HepG2 (cell line): ENCODE data around the gene RTBDN. TPM values are rescaled to one million over a fixed set of nuclear protein-coding genes. Genes with fewer than 3 reads are reported as not detected.

ENCODE experiments used
- ATF1 ChIP-seq: IDR thresholded peaks from 2 replicates; pipeline ENCODE4 v1.6.1; 2016; ENCODE audit warnings: mild to moderate bottlenecking, control low read depth
- E2F2 ChIP-seq: sonication (generic); formaldehyde crosslinking; IDR thresholded peaks from 2 replicates; pipeline ENCODE4 v1.4.0; 2020; ENCODE audit warnings: missing genetic modification reagents, borderline replicate concordance
- HES4 ChIP-seq: sonication (generic); formaldehyde crosslinking; IDR thresholded peaks from 2 replicates; pipeline ENCODE4 v1.9.0; 2021; ENCODE audit warnings: mild to moderate bottlenecking, missing genetic modification reagents, borderline replicate concordance
- MAZ ChIP-seq, 2 experiments: sonication (generic) in 1 of 2; formaldehyde crosslinking in 1 of 2; IDR thresholded peaks; 2 replicates each; pipeline versions ENCODE4 v1.5.0 to v1.6.1; 2012 to 2020; ENCODE audit warnings: low read depth in 2 of 2, mild to moderate bottlenecking in 2 of 2, borderline replicate concordance in 1 of 2, improper control_type of control experiment in 1 of 2, low read length in 1 of 2, missing genetic modification reagents in 1 of 2, moderate library complexity in 1 of 2
- NFKBIZ ChIP-seq: IDR thresholded peaks from 2 replicates; pipeline ENCODE4 v1.6.1; 2018; ENCODE audit warnings: missing genetic modification reagents, missing compliant biosample characterization
- RXRA ChIP-seq: sonication (generic); formaldehyde crosslinking; IDR thresholded peaks from 2 replicates; pipeline ENCODE4 v1.5.1; 2020; ENCODE audit warnings: missing genetic modification reagents
- ZBTB7B ChIP-seq: sonication (generic); formaldehyde crosslinking; IDR thresholded peaks from 2 replicates; pipeline ENCODE4 v1.4.0; 2020; ENCODE audit warnings: missing genetic modification reagents
- ZNF326 ChIP-seq: sonication (generic); formaldehyde crosslinking; IDR thresholded peaks from 2 replicates; pipeline ENCODE4 v1.4.0; 2020; ENCODE audit warnings: missing genetic modification reagents, borderline replicate concordance
- ZNF569 ChIP-seq: sonication (generic); formaldehyde crosslinking; IDR thresholded peaks from 2 replicates; pipeline ENCODE4 v1.5.0; 2020; ENCODE audit warnings: mild to moderate bottlenecking, missing genetic modification reagents, moderate library complexity, borderline replicate concordance
- ZNF574 ChIP-seq: sonication (generic); formaldehyde crosslinking; IDR thresholded peaks from 2 replicates; pipeline ENCODE4 v1.4.0; 2020; ENCODE audit warnings: missing genetic modification reagents
- ZNF614 ChIP-seq: IDR thresholded peaks from 2 replicates; pipeline ENCODE4 v1.6.1; 2018; ENCODE audit warnings: missing biosample characterization, missing genetic modification reagents, inconsistent platforms, borderline replicate concordance
- ZSCAN20 ChIP-seq: sonication (generic); formaldehyde crosslinking; IDR thresholded peaks from 2 replicates; pipeline ENCODE4 v1.4.0; 2020; ENCODE audit warnings: missing genetic modification reagents, mild to moderate bottlenecking, borderline replicate concordance
- polyA plus RNA-seq, 8 experiments: library from polyadenylated mRNA; depleted of rRNA in 3 of 8; stranded (reverse) in 7 of 8; unstranded in 1 of 8; fragments of >200 nt; fragmentation: Illumina TruSeq in 4 of 8; extraction: Trizol in 4 of 8; gene quantifications; 2 replicates each; pipeline versions ENCODE4 v1.2.1 to v1.2.3, GENCODE V29; 2011 to 2016; ENCODE audit warnings: low read depth in 4 of 8, missing spikeins in 1 of 8, mixed read lengths in 1 of 8; ENCODE audit not compliant: insufficient read depth in 1 of 8
- total RNA-seq, 5 experiments: library from RNA; depleted of rRNA; stranded (reverse); fragments of >200 nt; fragmentation: Illumina TruSeq; extraction: Trizol; gene quantifications; 2 replicates each; pipeline ENCODE4 v1.2.3, GENCODE V29; 2016; ENCODE audit warnings: low read depth in 1 of 5
- TF ChIP-seq, protein P1 (sequence below): sonication (generic); formaldehyde crosslinking; IDR thresholded peaks from 2 replicates; pipeline ENCODE4 v1.5.0; 2020; ENCODE audit warnings: mild to moderate bottlenecking, missing genetic modification reagents
- TF ChIP-seq, protein P2 (sequence below): sonication (generic); formaldehyde crosslinking; IDR thresholded peaks from 2 replicates; pipeline ENCODE4 v1.4.0; 2020; ENCODE audit warnings: missing genetic modification reagents, borderline replicate concordance
- TF ChIP-seq, protein P3 (sequence below): sonication (generic); formaldehyde crosslinking; IDR thresholded peaks from 2 replicates; pipeline ENCODE4 v1.9.0; 2021; ENCODE audit warnings: missing genetic modification reagents, mild to moderate bottlenecking, borderline replicate concordance

The RTBDN gene
- total and polyA plus RNA-seq, 2 of the 13 experiments (the other 11 are each of a cell fraction or from before 2014, with no cell fraction given) = 0.27 to 0.48 TPM

DNA sequence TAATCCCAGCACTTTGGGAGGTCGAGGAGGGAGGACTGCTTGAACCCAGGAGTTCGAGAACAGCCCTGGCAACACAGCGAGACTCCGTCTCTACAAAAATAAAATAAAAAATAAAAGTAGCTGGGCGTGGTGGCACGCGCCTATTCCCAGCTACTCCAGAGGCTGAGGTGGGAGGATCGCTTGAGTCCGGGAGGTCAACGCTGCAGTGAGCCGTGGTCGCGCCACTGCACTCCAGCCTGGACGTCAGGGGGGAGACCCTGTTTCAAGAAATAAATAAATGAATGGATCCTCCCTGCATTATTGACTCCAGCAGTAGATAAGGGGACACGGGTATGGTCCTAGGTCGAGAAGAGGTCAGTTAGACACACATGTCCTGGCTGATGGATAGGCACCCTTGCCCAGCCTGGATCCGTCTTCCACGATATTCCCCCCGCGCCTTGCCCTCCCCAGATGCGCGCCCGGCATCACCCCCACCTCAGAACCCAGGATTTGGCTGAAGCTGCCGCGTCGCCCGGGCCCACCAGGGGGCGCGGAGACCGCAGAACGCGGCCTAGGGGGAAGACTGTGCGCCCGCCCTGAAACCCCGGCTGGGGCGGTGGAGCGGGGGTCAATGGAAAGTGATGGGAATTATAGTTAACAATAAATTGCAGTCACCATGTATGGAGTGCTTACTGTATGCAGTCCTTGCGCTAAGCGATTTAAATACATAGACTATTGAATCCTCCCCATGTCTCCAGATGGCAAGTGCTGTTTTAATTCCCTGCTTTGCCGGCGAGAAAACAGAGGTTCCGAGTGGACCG lies 57.0 kb downstream of the RTBDN start (continued):
- TF ChIP-seq ATF1 (CRISPR knock-in tag) (0 out of 2 replicates have a peak, but pooled peaks have one; percentile 23), ZNF569 (CRISPR knock-in tag) (0 out of 2 replicates have a peak, but pooled peaks have one; percentile 51), ZSCAN20 (CRISPR knock-in tag) (0 out of 2 replicates have a peak, but pooled peaks have one; percentile 51), ZNF574 (CRISPR knock-in tag) (peak; percentile 58), NFKBIZ (CRISPR knock-in tag) (no peak), E2F2 (no peak), RXRA (CRISPR knock-in tag) (0 out of 2 replicates have a peak, but pooled peaks have one; percentile 29), HES4 (0 out of 2 replicates have a peak, but pooled peaks have one; percentile 40), ZNF326 (CRISPR knock-in tag) (no peak), ZNF614 (no peak), MAZ (IDR thresholded peaks at IDR 0.05; ENCODE audit: borderline replicate concordance, low read depth, low read length) (peak; percentile 71; the same call in 1 of the 2 replicates), MAZ (CRISPR knock-in tag; IDR thresholded peaks at IDR 0.05; ENCODE audit: low read depth) (peak; percentile 72), ZBTB7B (CRISPR knock-in tag) (peak; percentile 59)
- TF ChIP-seq, protein P1, sequence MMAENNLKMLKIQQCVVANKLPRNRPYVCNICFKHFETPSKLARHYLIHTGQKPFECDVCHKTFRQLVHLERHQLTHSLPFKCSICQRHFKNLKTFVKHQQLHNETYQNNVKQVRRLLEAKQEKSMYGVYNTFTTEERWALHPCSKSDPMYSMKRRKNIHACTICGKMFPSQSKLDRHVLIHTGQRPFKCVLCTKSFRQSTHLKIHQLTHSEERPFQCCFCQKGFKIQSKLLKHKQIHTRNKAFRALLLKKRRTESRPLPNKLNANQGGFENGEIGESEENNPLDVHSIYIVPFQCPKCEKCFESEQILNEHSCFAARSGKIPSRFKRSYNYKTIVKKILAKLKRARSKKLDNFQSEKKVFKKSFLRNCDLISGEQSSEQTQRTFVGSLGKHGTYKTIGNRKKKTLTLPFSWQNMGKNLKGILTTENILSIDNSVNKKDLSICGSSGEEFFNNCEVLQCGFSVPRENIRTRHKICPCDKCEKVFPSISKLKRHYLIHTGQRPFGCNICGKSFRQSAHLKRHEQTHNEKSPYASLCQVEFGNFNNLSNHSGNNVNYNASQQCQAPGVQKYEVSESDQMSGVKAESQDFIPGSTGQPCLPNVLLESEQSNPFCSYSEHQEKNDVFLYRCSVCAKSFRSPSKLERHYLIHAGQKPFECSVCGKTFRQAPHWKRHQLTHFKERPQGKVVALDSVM = peak; percentile 29; the same call in 1 of the 2 replicates
- TF ChIP-seq, protein P2, sequence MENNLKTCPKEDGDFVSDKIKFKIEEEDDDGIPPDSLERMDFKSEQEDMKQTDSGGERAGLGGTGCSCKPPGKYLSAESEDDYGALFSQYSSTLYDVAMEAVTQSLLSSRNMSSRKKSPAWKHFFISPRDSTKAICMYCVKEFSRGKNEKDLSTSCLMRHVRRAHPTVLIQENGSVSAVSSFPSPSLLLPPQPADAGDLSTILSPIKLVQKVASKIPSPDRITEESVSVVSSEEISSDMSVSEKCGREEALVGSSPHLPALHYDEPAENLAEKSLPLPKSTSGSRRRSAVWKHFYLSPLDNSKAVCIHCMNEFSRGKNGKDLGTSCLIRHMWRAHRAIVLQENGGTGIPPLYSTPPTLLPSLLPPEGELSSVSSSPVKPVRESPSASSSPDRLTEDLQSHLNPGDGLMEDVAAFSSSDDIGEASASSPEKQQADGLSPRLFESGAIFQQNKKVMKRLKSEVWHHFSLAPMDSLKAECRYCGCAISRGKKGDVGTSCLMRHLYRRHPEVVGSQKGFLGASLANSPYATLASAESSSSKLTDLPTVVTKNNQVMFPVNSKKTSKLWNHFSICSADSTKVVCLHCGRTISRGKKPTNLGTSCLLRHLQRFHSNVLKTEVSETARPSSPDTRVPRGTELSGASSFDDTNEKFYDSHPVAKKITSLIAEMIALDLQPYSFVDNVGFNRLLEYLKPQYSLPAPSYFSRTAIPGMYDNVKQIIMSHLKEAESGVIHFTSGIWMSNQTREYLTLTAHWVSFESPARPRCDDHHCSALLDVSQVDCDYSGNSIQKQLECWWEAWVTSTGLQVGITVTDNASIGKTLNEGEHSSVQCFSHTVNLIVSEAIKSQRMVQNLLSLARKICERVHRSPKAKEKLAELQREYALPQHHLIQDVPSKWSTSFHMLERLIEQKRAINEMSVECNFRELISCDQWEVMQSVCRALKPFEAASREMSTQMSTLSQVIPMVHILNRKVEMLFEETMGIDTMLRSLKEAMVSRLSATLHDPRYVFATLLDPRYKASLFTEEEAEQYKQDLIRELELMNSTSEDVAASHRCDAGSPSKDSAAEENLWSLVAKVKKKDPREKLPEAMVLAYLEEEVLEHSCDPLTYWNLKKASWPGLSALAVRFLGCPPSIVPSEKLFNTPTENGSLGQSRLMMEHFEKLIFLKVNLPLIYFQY (CRISPR knock-in tag) = 0 out of 2 replicates have a peak, but pooled peaks have one; percentile 34
- TF ChIP-seq, protein P3, sequence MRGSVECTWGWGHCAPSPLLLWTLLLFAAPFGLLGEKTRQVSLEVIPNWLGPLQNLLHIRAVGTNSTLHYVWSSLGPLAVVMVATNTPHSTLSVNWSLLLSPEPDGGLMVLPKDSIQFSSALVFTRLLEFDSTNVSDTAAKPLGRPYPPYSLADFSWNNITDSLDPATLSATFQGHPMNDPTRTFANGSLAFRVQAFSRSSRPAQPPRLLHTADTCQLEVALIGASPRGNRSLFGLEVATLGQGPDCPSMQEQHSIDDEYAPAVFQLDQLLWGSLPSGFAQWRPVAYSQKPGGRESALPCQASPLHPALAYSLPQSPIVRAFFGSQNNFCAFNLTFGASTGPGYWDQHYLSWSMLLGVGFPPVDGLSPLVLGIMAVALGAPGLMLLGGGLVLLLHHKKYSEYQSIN (CRISPR knock-in tag) = no peak
